Measurements from ENCODE around the gene KRCC1.

KRCC1 gene

GRCh38 chr2:88042476-88042875 is 13.1 kb downstream of the KRCC1 start:
- no peaks in the 10 kb centered on the region for H3K9me3 ChIP-seq (ENCODE audit: insufficient read depth, low read length)
- H3K9ac ChIP-seq (ENCODE audit: low read length): no peak overlapping the region

GRCh38 chr2:88038263-88039105 is 17.1 kb downstream of the KRCC1 start:
- H3K4me3 ChIP-seq (ENCODE audit: insufficient read depth, low read length, poor library complexity, severe bottlenecking): no peak overlapping the region
- H3K9me3 ChIP-seq (ENCODE audit: insufficient read depth, low read length): no peaks in the 10 kb centered on the region
- TF ChIP-seq CTCF (IDR thresholded peaks at IDR 0.05; ENCODE audit: insufficient read depth, low read length, poor library complexity, severe bottlenecking) (no peak), EZH2phosphoT487 (conservative IDR thresholded peaks at IDR 0.05; ENCODE audit: low read length) (no peak)
- no peaks in the 10 kb centered on the region for H3F3A ChIP-seq (ENCODE audit: insufficient read depth)
- H3K9ac ChIP-seq (ENCODE audit: low read length): no peak overlapping the region
- H3K79me2 ChIP-seq (ENCODE audit: insufficient read depth, low read length): 0 out of 2 replicates have a peak, but pooled peaks cover 3% of the 10 kb centered on the region
- H4K20me1 ChIP-seq (ENCODE audit: low read depth, low read length): no peaks in the 10 kb centered on the region
- H3K36me3 ChIP-seq (ENCODE audit: low read length): peaks cover 19% of the 10 kb centered on the region; the same call in 1 of the 2 replicates
- no peak overlapping the region for H3K27ac ChIP-seq (ENCODE audit: low read depth, low read length)
- no peaks in the 10 kb centered on the region for H3K27me3 ChIP-seq (ENCODE audit: low read length)
- H3K4me2 ChIP-seq (ENCODE audit: low read depth, low read length, poor library complexity, severe bottlenecking): no peak overlapping the region
- no peak overlapping the region for H2AFZ ChIP-seq (ENCODE audit: low read depth, low read length, severe bottlenecking)
- H3K9me2 ChIP-seq (replicated peaks; ENCODE audit: insufficient read depth, low read length): no peaks in the 10 kb centered on the region

More at GRCh38 chr2:88042476-88042875, 13.1 kb downstream of the KRCC1 start:
- H3K4me2 ChIP-seq (ENCODE audit: low read depth, low read length, poor library complexity, severe bottlenecking): no peak overlapping the region
- TF ChIP-seq EZH2phosphoT487 (conservative IDR thresholded peaks at IDR 0.05; ENCODE audit: low read length) (no peak), CTCF (IDR thresholded peaks at IDR 0.05; ENCODE audit: insufficient read depth, low read length, poor library complexity, severe bottlenecking) (no peak)
- H3F3A ChIP-seq (ENCODE audit: insufficient read depth): no peaks in the 10 kb centered on the region
- H2AFZ ChIP-seq (ENCODE audit: low read depth, low read length, severe bottlenecking): no peak overlapping the region
- H3K9me2 ChIP-seq (replicated peaks; ENCODE audit: insufficient read depth, low read length): no peaks in the 10 kb centered on the region
- no peaks in the 10 kb centered on the region for H4K20me1 ChIP-seq (ENCODE audit: low read depth, low read length)
- H3K36me3 ChIP-seq (ENCODE audit: low read length): no peaks in the 10 kb centered on the region; the same call in 1 of the 2 replicates
- H3K27me3 ChIP-seq (ENCODE audit: low read length): no peaks in the 10 kb centered on the region
- H3K27ac ChIP-seq (ENCODE audit: low read depth, low read length): no peak overlapping the region
- H3K79me2 ChIP-seq (ENCODE audit: insufficient read depth, low read length): 0 out of 2 replicates have a peak, but pooled peaks cover 15% of the 10 kb centered on the region
- no peak overlapping the region for H3K4me3 ChIP-seq (ENCODE audit: insufficient read depth, low read length, poor library complexity, severe bottlenecking)

- H3K9me2 ChIP-seq (replicated peaks; ENCODE audit: insufficient read depth, low read length): no peaks in the 10 kb centered on the region
- H3K9ac ChIP-seq (ENCODE audit: low read length): no peak overlapping the region
- no peaks in the 10 kb centered on the region for H3K27me3 ChIP-seq (ENCODE audit: low read length)
- TF ChIP-seq CTCF (IDR thresholded peaks at IDR 0.05; ENCODE audit: insufficient read depth, low read length, poor library complexity, severe bottlenecking): no peak
- no peak for TF ChIP-seq EZH2phosphoT487 (conservative IDR thresholded peaks at IDR 0.05; ENCODE audit: low read length)
- H3K4me2 ChIP-seq (ENCODE audit: low read depth, low read length, poor library complexity, severe bottlenecking): no peak overlapping the region
- no peak overlapping the region for H3K27ac ChIP-seq (ENCODE audit: low read depth, low read length)
- no peaks in the 10 kb centered on the region for H3F3A ChIP-seq (ENCODE audit: insufficient read depth)
- no peak overlapping the region for H3K4me3 ChIP-seq (ENCODE audit: insufficient read depth, low read length, poor library complexity, severe bottlenecking)
- no peaks in the 10 kb centered on the region for H3K9me3 ChIP-seq (ENCODE audit: insufficient read depth, low read length)
- H3K79me2 ChIP-seq (ENCODE audit: insufficient read depth, low read length): 0 out of 2 replicates have a peak, but pooled peaks cover 3% of the 10 kb centered on the region
- no peak overlapping the region for H2AFZ ChIP-seq (ENCODE audit: low read depth, low read length, severe bottlenecking)
- H3K36me3 ChIP-seq (ENCODE audit: low read length): peaks cover 27% of the 10 kb centered on the region; the same call in 1 of the 2 replicates
- H4K20me1 ChIP-seq (ENCODE audit: low read depth, low read length): no peaks in the 10 kb centered on the region
Observed at GRCh38 chr2:88036606-88037005, 19.0 kb downstream of the KRCC1 start.

Data from SU-DHL-6 (cell line).